Testis (tissue), 3 donors: ENCODE measurements around the gene RAD1. TPM values are rescaled to one million over a fixed set of nuclear protein-coding genes. Genes with fewer than 3 reads are reported as not detected.

ENCODE experiments used
- DNase-seq: peaks from one replicate; pipeline ENCODE4 v3.0.0-alpha.2; 2019
- H3K27ac ChIP-seq, 2 donors: fragments of 200-600 bp; sonication (generic); one replicate each; pipeline ENCODE4 v1.5.1; 2019
- H3K27me3 ChIP-seq: fragments of 200-600 bp; sonication (generic); one replicate; pipeline ENCODE4 v1.5.1; 2019
- H3K36me3 ChIP-seq: fragments of 200-600 bp; sonication (generic); one replicate; pipeline ENCODE4 v1.5.1; 2017; ENCODE audit warnings: low read depth; ENCODE audit errors: missing control alignments
- H3K4me1 ChIP-seq: fragments of 200-600 bp; sonication (generic); one replicate; pipeline ENCODE4 v1.5.1; 2019
- H3K4me3 ChIP-seq, 2 donors: fragments of 200-600 bp; sonication (generic); one replicate each; pipeline ENCODE4 v1.5.1; 2017 to 2019
- H3K9me3 ChIP-seq: fragments of 200-600 bp; sonication (generic); one replicate; pipeline ENCODE4 v1.5.1; 2017
- POLR2A ChIP-seq: fragments of 450-650 bp; IDR thresholded peaks from one replicate; pipeline ENCODE4 v1.6.1; 2017; ENCODE audit warnings: antibody characterized with exemption, mild to moderate bottlenecking, moderate library complexity
- WGBS, 2 donors: methylation state at CpG; one replicate each; pipeline ENCODE4 v1.1.5; 2018; 5-methylcytosine and 5-hydroxymethylcytosine counted together
- intact Hi-C: fragments of 100-400 bp; cut with DNase I; formaldehyde crosslinking; loops from one replicate; pipeline ENCODE4 v1.15.1; 2023; ENCODE audit warnings: low total_unique reads
- polyA plus RNA-seq: library from polyadenylated mRNA; stranded (reverse); fragments of 350-450 nt; fragmentation: Illumina TruSeq; extraction: RNeasy Lipid Tissue Mini Kit (QIAGEN cat#74804); gene quantifications from one replicate; pipeline ENCODE4 v1.2.3, GENCODE V29; 2014; ENCODE audit warnings: low read depth, low replicate concordance; ENCODE audit not compliant: insufficient read depth
- total RNA-seq, 2 donors: library from RNA; depleted of rRNA; stranded (reverse); fragments of >200 nt; gene quantifications; one replicate each; pipeline ENCODE4 v1.2.3, GENCODE V29; 2016
- TF ChIP-seq, protein P1 (sequence below), 3 experiments: fragments of 450-650 bp in 2 of 3; fragments of 200-600 bp in 1 of 3; sonication (generic) in 1 of 3; IDR thresholded peaks; one replicate each; pipeline ENCODE4 v1.5.1; 2016 to 2019; ENCODE audit warnings: antibody characterized with exemption in 3 of 3, mild to moderate bottlenecking in 2 of 3, moderate library complexity in 1 of 3

The RAD1 gene
- total and polyA plus RNA-seq, 3 donors from 2014 or later = 41.4 to 45.7 (median 45.5) TPM

GRCh38 chr5:34913072-34913471, 2.2 kb downstream of the RAD1 start:
- Histone ChIP-seq H3K27me3 (no peaks in the 10 kb centered on the region), H3K4me1 (peaks cover 19% of the 10 kb centered on the region), H3K36me3 (no peaks in the 10 kb centered on the region), H3K27ac (no peak overlapping the region), H3K4me3 (no peak overlapping the region), H3K9me3 (no peaks in the 10 kb centered on the region)
- no peak for DNase-seq
- 69 to 71% methylated on average over 2 of the region's 2 CpGs for WGBS, 2 donors
- intact Hi-C loops = no loop called here
- no peak for TF ChIP-seq POLR2A
- TF ChIP-seq, protein P1, sequence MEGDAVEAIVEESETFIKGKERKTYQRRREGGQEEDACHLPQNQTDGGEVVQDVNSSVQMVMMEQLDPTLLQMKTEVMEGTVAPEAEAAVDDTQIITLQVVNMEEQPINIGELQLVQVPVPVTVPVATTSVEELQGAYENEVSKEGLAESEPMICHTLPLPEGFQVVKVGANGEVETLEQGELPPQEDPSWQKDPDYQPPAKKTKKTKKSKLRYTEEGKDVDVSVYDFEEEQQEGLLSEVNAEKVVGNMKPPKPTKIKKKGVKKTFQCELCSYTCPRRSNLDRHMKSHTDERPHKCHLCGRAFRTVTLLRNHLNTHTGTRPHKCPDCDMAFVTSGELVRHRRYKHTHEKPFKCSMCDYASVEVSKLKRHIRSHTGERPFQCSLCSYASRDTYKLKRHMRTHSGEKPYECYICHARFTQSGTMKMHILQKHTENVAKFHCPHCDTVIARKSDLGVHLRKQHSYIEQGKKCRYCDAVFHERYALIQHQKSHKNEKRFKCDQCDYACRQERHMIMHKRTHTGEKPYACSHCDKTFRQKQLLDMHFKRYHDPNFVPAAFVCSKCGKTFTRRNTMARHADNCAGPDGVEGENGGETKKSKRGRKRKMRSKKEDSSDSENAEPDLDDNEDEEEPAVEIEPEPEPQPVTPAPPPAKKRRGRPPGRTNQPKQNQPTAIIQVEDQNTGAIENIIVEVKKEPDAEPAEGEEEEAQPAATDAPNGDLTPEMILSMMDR (IDR thresholded peaks at IDR 0.05) = no peak

DNA sequence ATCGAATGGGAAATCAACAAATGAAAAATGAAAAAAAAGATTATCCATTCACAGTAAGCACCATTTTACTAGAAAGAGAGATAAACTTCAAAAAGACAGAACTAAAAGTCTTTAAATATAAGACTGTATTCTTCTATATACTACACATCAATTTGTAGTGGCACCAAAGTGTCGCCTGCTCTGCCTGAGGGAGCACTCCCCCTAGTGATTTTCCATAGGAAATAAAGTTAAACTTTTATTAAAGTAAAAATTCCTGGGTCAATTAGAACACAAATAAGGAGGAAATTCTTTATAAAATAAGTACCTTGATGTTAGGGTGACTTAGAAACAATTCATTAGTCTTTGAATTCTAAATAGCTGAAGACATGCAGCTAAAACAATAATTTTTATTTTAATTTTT, 9.7 kb downstream of the RAD1 start:
- Histone ChIP-seq H3K4me3 (no peak overlapping the region), H3K27me3 (no peaks in the 10 kb centered on the region), H3K27ac (no peak overlapping the region), H3K4me1 (peaks cover 3% of the 10 kb centered on the region), H3K36me3 (no peaks in the 10 kb centered on the region), H3K9me3 (no peaks in the 10 kb centered on the region)
- intact Hi-C loops = no loop called here
- no peak for TF ChIP-seq POLR2A
- TF ChIP-seq, protein P1 (IDR thresholded peaks at IDR 0.05) = peak in 2 of 3 experiments; percentile 12 to 15
- no peak for DNase-seq
- WGBS, 2 donors = 92% methylated on average over 2 of the region's 2 CpGs

GRCh38 chr5:34903260-34903659, 12.0 kb downstream of the RAD1 start:
- TF ChIP-seq, protein P1 (IDR thresholded peaks at IDR 0.05) = no peak
- no peak for TF ChIP-seq POLR2A
- Histone ChIP-seq H3K36me3 (no peaks in the 10 kb centered on the region), H3K4me3 (no peak overlapping the region), H3K4me1 (peaks cover under 1% of the 10 kb centered on the region), H3K27me3 (no peaks in the 10 kb centered on the region), H3K27ac (no peak overlapping the region), H3K9me3 (no peaks in the 10 kb centered on the region)
- 80 to 90% methylated on average over 1 of the region's 1 CpG for WGBS, 2 donors
- intact Hi-C loops = loop anchor here (5.0 kb wide), 1 partner anchor 426 kb away; no protein-coding TSS in a partner anchor
- DNase-seq = no peak

DNA sequence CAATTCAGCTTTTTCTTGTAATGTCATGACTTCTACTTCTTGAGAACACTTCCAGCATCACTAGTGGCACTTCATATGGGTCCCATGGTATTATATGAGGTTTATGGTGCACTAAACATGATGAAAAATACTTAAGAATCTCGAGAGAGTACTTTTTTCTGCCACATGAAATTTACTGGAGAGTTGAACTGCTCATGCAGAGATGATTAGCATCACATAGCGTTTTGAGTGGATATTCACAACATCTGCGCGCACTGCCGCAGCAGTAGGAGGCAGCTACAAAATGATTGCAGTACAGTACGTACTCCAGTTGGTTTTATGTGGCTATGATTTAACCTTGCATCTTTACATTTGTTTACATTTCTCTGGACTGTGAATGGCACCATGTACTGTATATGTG, 14.7 kb downstream of the RAD1 start:
- no peaks in the 10 kb centered on the region for H3K9me3 ChIP-seq
- WGBS, 2 donors = 92 to 93% methylated on average over 6 of the region's 6 CpGs
- no peaks in the 10 kb centered on the region for H3K4me1 ChIP-seq
- DNase-seq = no peak
- intact Hi-C loops = loop anchor here (5.0 kb wide), 1 partner anchor 423 kb away; no protein-coding TSS in a partner anchor
- H3K27me3 ChIP-seq = no peaks in the 10 kb centered on the region
- H3K36me3 ChIP-seq = no peaks in the 10 kb centered on the region
- no peak overlapping the region for H3K4me3 ChIP-seq
- H3K27ac ChIP-seq = no peak overlapping the region
- no peak for TF ChIP-seq POLR2A

- Histone ChIP-seq H3K27ac (no peak overlapping the region), H3K4me1 (no peaks in the 10 kb centered on the region), H3K4me3 (no peak overlapping the region), H3K27me3 (no peaks in the 10 kb centered on the region), H3K36me3 (no peaks in the 10 kb centered on the region), H3K9me3 (no peaks in the 10 kb centered on the region)
- intact Hi-C loops = loop anchor here (5.0 kb wide), 1 partner anchor 412 kb away; no protein-coding TSS in a partner anchor
- no peak for DNase-seq
- 85 to 93% methylated on average over 2 of the region's 2 CpGs for WGBS, 2 donors
- TF ChIP-seq, protein P1 (IDR thresholded peaks at IDR 0.05) = no peak
- TF ChIP-seq POLR2A = no peak
Measured at GRCh38 chr5:34899066-34899465, 16.2 kb downstream of the RAD1 start.
